Sciatic nerve (tissue), 2 donors: ENCODE data around the gene CNTN1. TPM values are rescaled to one million over a fixed set of nuclear protein-coding genes. Genes with fewer than 3 reads are reported as not detected.

Experiments
- ATAC-seq: fragments of 200-7000 bp; cut with Tn5 transposase; one replicate; pipeline ENCODE4 v1.9.1; 2020; ENCODE audit warnings: mild to moderate bottlenecking, moderate library complexity
- DNase-seq: peaks from one replicate; pipeline ENCODE4 v3.0.0-alpha.2; 2020; ENCODE audit warnings: low spot score
- intact Hi-C: fragments of 100-400 bp; cut with DNase I; formaldehyde crosslinking; loops from one replicate; pipeline ENCODE4 v1.14.2; 2022
- total RNA-seq: library from RNA; stranded (reverse); fragmentation: NEBNext Ultra II Directional; extraction: Animal tissue kit (Norgen Biotek cat#: 25700); gene quantifications from one replicate; pipeline ENCODE4 v1.2.1, GENCODE V29; 2021
- donor health status: DM: no; HTN: no; CAD: no.
- donor health status: DM: no; HTN: no; CAD: no.

Gene CNTN1
- total RNA-seq = 83.8 TPM

GRCh38 chr12:40691913-40692764 is at the start of gene CNTN1:
Gene CNTN1, plus strand, starts transcription at chr12:40692439.
- DNase-seq (peak; percentile 86), ATAC-seq (peak; percentile 98)
- intact Hi-C loops = no loop called here

- intact Hi-C loops = no loop called here
- no peak for ATAC-seq
- DNase-seq = no peak
Measured at GRCh38 chr12:40643506-40643905, 48.7 kb upstream of the CNTN1 start.

- intact Hi-C loops = no loop called here
- ATAC-seq (no peak), DNase-seq (no peak)
Measured at GRCh38 chr12:40643976-40644375, 48.3 kb upstream of the CNTN1 start.

- ATAC-seq (no peak), DNase-seq (no peak)
- intact Hi-C loops = no loop called here
Measured at GRCh38 chr12:40644708-40645107, 47.5 kb upstream of the CNTN1 start.

- intact Hi-C loops = no loop called here
- no peak for ATAC-seq
- DNase-seq = no peak
Measured at GRCh38 chr12:40645361-40645760, 46.9 kb upstream of the CNTN1 start.

GRCh38 chr12:40646456-40646855 is 45.8 kb upstream of the CNTN1 start:
- intact Hi-C loops = no loop called here
- ATAC-seq (no peak), DNase-seq (no peak)

- intact Hi-C loops = no loop called here
- DNase-seq = no peak
- ATAC-seq = no peak
Measured at GRCh38 chr12:40646911-40647310, 45.3 kb upstream of the CNTN1 start.

GRCh38 chr12:40647651-40648050 is 44.6 kb upstream of the CNTN1 start:
- intact Hi-C loops = no loop called here
- ATAC-seq = no peak
- no peak for DNase-seq

GRCh38 chr12:40648519-40648918 is 43.7 kb upstream of the CNTN1 start:
- intact Hi-C loops = no loop called here
- no peak for DNase-seq
- no peak for ATAC-seq

- intact Hi-C loops = no loop called here
- DNase-seq = no peak
- ATAC-seq = no peak
Measured at GRCh38 chr12:40650038-40650704, 42.1 kb upstream of the CNTN1 start.

- ATAC-seq (no peak), DNase-seq (no peak)
- intact Hi-C loops = no loop called here
Measured at GRCh38 chr12:40655451-40655850, 36.8 kb upstream of the CNTN1 start.

GRCh38 chr12:40662366-40662765 is 29.9 kb upstream of the CNTN1 start:
- intact Hi-C loops = no loop called here
- DNase-seq (no peak), ATAC-seq (no peak)

- no peak for ATAC-seq
- no peak for DNase-seq
- intact Hi-C loops = no loop called here
Measured at GRCh38 chr12:40663781-40664180, 28.5 kb upstream of the CNTN1 start.

- intact Hi-C loops = no loop called here
- ATAC-seq (peak; percentile 86), DNase-seq (no peak)
Measured at GRCh38 chr12:40668099-40668529, 24.1 kb upstream of the CNTN1 start.

- intact Hi-C loops = no loop called here
- DNase-seq = no peak
- peak; percentile 84 for ATAC-seq
Measured at GRCh38 chr12:40672741-40673271, 19.4 kb upstream of the CNTN1 start.

GRCh38 chr12:40681148-40681547 is 11.1 kb upstream of the CNTN1 start:
- no peak for DNase-seq
- ATAC-seq = no peak
- intact Hi-C loops = no loop called here

- intact Hi-C loops = no loop called here
- ATAC-seq (no peak), DNase-seq (no peak)
Measured at GRCh38 chr12:40684986-40685385, 7.3 kb upstream of the CNTN1 start.

GRCh38 chr12:40688085-40688725 is 4.0 kb upstream of the CNTN1 start:
- DNase-seq = no peak
- ATAC-seq = no peak
- intact Hi-C loops = no loop called here

GRCh38 chr12:40689576-40689975 is 2.7 kb upstream of the CNTN1 start:
- ATAC-seq (no peak), DNase-seq (no peak)
- intact Hi-C loops = no loop called here

- intact Hi-C loops = no loop called here
- ATAC-seq = peak; percentile 36
- DNase-seq = no peak
Measured at GRCh38 chr12:40692765-40693206, 547 bp downstream of the CNTN1 start.
